Liver (tissue), 9 donors: ENCODE measurements around the gene NUP153. TPM values are rescaled to one million over a fixed set of nuclear protein-coding genes. Genes with fewer than 3 reads are reported as not detected.
A peak's percentile ranks its signal among the peaks of the same experiment; 100 is the strongest.

Experiments
- DNase-seq: peaks from one replicate; pipeline ENCODE4 v3.0.0-alpha.2; 2017; ENCODE audit warnings: low spot score
- H3K27ac ChIP-seq, 2 donors: one replicate each; pipeline ENCODE4 v1.7.0; 2013; ENCODE audit warnings: inconsistent platforms in 2 of 2, low read length in 2 of 2, control low read depth in 1 of 2, low read depth in 1 of 2, mild to moderate bottlenecking in 1 of 2
- H3K27me3 ChIP-seq, 4 donors: one replicate each; pipeline versions ENCODE4 v1.6.1 to v1.7.0; 2013; ENCODE audit warnings: low read length in 3 of 4, inconsistent platforms in 1 of 4, mild to moderate bottlenecking in 1 of 4, moderate library complexity in 1 of 4; ENCODE audit not compliant: control insufficient read depth in 4 of 4, insufficient read depth in 4 of 4
- H3K36me3 ChIP-seq, 4 donors: one replicate each; pipeline versions ENCODE4 v1.6.1 to v1.7.0; 2013; ENCODE audit warnings: low read length in 3 of 4, mild to moderate bottlenecking in 3 of 4, low read depth in 1 of 4, moderate library complexity in 1 of 4; ENCODE audit not compliant: control insufficient read depth in 4 of 4, insufficient read depth in 3 of 4
- H3K4me1 ChIP-seq, 4 donors: one replicate each; pipeline versions ENCODE4 v1.6.1 to v1.7.0; 2013; ENCODE audit warnings: low read length in 3 of 4, mild to moderate bottlenecking in 3 of 4, moderate library complexity in 1 of 4; ENCODE audit not compliant: control insufficient read depth in 4 of 4, insufficient read depth in 4 of 4
- H3K4me3 ChIP-seq, 3 donors: one replicate each; pipeline versions ENCODE4 v1.6.1 to v1.7.0; 2013; ENCODE audit warnings: low read length in 3 of 3, control low read depth in 1 of 3, low read depth in 1 of 3, mild to moderate bottlenecking in 1 of 3
- H3K9ac ChIP-seq, 2 donors: one replicate each; pipeline ENCODE4 v1.7.0; 2013; ENCODE audit warnings: low read length in 2 of 2, mild to moderate bottlenecking in 2 of 2, moderate library complexity in 2 of 2, control low read depth in 1 of 2, low read depth in 1 of 2
- H3K9me3 ChIP-seq, 4 donors: one replicate each; pipeline versions ENCODE4 v1.6.1 to v1.7.0; 2013; ENCODE audit warnings: low read length in 3 of 4; ENCODE audit not compliant: control insufficient read depth in 4 of 4
- ATF3 ChIP-seq: IDR thresholded peaks from 2 replicates; pipeline ENCODE4 v1.6.1; 2016; ENCODE audit warnings: antibody characterized with exemption
- CTCF ChIP-seq: fragments of 150-350 bp; IDR thresholded peaks from 2 replicates; pipeline ENCODE4 v1.5.1; 2017; ENCODE audit warnings: improper control_type of control experiment, low read depth, low read length; ENCODE audit not compliant: missing input control
- EGR1 ChIP-seq, 2 donors: IDR thresholded peaks; 2 replicates each; pipeline ENCODE4 v1.6.1; 2016 to 2018; ENCODE audit warnings: antibody characterized with exemption in 2 of 2, low read depth in 2 of 2
- GABPA ChIP-seq, 2 donors: IDR thresholded peaks in 1 of 2; conservative IDR thresholded peaks in 1 of 2; 2 replicates each; pipeline ENCODE4 v1.6.1; 2016; ENCODE audit warnings: antibody characterized with exemption in 2 of 2, mild to moderate bottlenecking in 1 of 2, moderate library complexity in 1 of 2
- HNF4A ChIP-seq, 2 donors: conservative IDR thresholded peaks; 2 replicates each; pipeline ENCODE4 v1.6.1; 2016; ENCODE audit warnings: antibody characterized with exemption in 2 of 2, mild to moderate bottlenecking in 2 of 2
- HNF4G ChIP-seq: IDR thresholded peaks from 2 replicates; pipeline ENCODE4 v1.6.1; 2016; ENCODE audit warnings: antibody characterized with exemption
- MAX ChIP-seq: IDR thresholded peaks from 2 replicates; pipeline ENCODE4 v1.6.1; 2016; ENCODE audit warnings: antibody characterized with exemption
- RAD21 ChIP-seq, 2 donors: IDR thresholded peaks; 2 replicates each; pipeline ENCODE4 v1.6.1; 2016; ENCODE audit warnings: antibody characterized with exemption in 2 of 2, mild to moderate bottlenecking in 2 of 2
- REST ChIP-seq: IDR thresholded peaks from 2 replicates; pipeline ENCODE4 v1.6.1; 2016; ENCODE audit warnings: antibody characterized with exemption, mild to moderate bottlenecking
- RXRA ChIP-seq, 2 donors: IDR thresholded peaks; 2 replicates each; pipeline ENCODE4 v1.6.1; 2017 to 2018; ENCODE audit warnings: antibody characterized with exemption in 2 of 2, mild to moderate bottlenecking in 1 of 2
- YY1 ChIP-seq: IDR thresholded peaks from 2 replicates; pipeline ENCODE4 v1.6.1; 2016; ENCODE audit warnings: antibody characterized with exemption, mild to moderate bottlenecking
- ZBTB33 ChIP-seq: IDR thresholded peaks from 2 replicates; pipeline ENCODE4 v1.6.1; 2016; ENCODE audit warnings: antibody characterized with exemption
- WGBS: extraction: QIAGEN DNeasy Blood & Tissue Kit; methylation state at CpG from one replicate; pipeline ENCODE4 v1.1.7; 2013; 5-methylcytosine and 5-hydroxymethylcytosine counted together
- polyA plus RNA-seq, 2 donors: library from polyadenylated mRNA; stranded (reverse) in 1 of 2; unstranded in 1 of 2; fragments of 200-250 nt in 1 of 2; fragments of >200 nt in 1 of 2; fragmentation: Nextera tagmentation in 1 of 2; extraction: Ambion mirVana in 1 of 2; gene quantifications; one replicate each; pipeline versions ENCODE4 v1.2.1 to v1.2.3, GENCODE V29; 2013 to 2015
- total RNA-seq, 2 donors: library from RNA; depleted of rRNA; stranded (reverse); fragments of >200 nt; gene quantifications; one replicate each; pipeline ENCODE4 v1.2.3, GENCODE V29; 2014
- donor health status: healthy.
- donor health status: healthy.
- donor health status: healthy.
- donor health status: healthy.
- donor health status: healthy.

NUP153 gene
- total and polyA plus RNA-seq, 4 donors: 5.1 to 42.4 (median 14.4) TPM

GRCh38 chr6:17663226-17663625, 43.5 kb downstream of the NUP153 start:
- H3K27ac ChIP-seq: no peak overlapping the region
- no peak for TF ChIP-seq CTCF
- no peak for TF ChIP-seq ATF3
- TF ChIP-seq GABPA (IDR thresholded peaks at IDR 0.05 in 1 of 2, conservative IDR thresholded peaks at IDR 0.05 in 1 of 2): no peak
- no peak for TF ChIP-seq MAX
- no peak for TF ChIP-seq EGR1 (IDR thresholded peaks at IDR 0.05; ENCODE audit: low read depth in 2 of 2)
- TF ChIP-seq HNF4G: no peak
- TF ChIP-seq YY1: no peak
- TF ChIP-seq REST: no peak
- no peak for TF ChIP-seq HNF4A (conservative IDR thresholded peaks at IDR 0.05)
- TF ChIP-seq RXRA (IDR thresholded peaks at IDR 0.05): no peak
- TF ChIP-seq RAD21 (IDR thresholded peaks at IDR 0.05): no peak
- H3K36me3 ChIP-seq: peaks cover 5 to 29% (median 25%) of the 10 kb centered on the region in 4 donors
- no peaks in the 10 kb centered on the region for H3K9me3 ChIP-seq
- DNase-seq: peak; percentile 49
- 98% methylated on average over 4 of the region's 4 CpGs for WGBS
- H3K4me1 ChIP-seq: no peaks in the 10 kb centered on the region
- no peaks in the 10 kb centered on the region for H3K27me3 ChIP-seq
- no peak overlapping the region for H3K9ac ChIP-seq
- no peak overlapping the region for H3K4me3 ChIP-seq

- 82% methylated on average over 2 of the region's 2 CpGs for WGBS
- no peak for TF ChIP-seq RXRA (IDR thresholded peaks at IDR 0.05)
- TF ChIP-seq ZBTB33: no peak
- no peak for TF ChIP-seq GABPA (IDR thresholded peaks at IDR 0.05 in 1 of 2, conservative IDR thresholded peaks at IDR 0.05 in 1 of 2)
- no peak for TF ChIP-seq CTCF
- Histone ChIP-seq H3K9ac (no peak overlapping the region), H3K4me3 (no peak overlapping the region), H3K4me1 (no peaks in the 10 kb centered on the region), H3K27ac (no peak overlapping the region), H3K36me3 (peaks cover 5 to 28% (median 25%) of the 10 kb centered on the region in 4 donors), H3K9me3 (no peaks in the 10 kb centered on the region), H3K27me3 (no peaks in the 10 kb centered on the region)
- no peak for DNase-seq
These were observed 44.1 kb downstream of the NUP153 start for GRCh38 chr6:17662585-17662984.
